Caco-2 (cell line): Measurements from ENCODE around the gene PTK6. TPM values are rescaled to one million over a fixed set of nuclear protein-coding genes. Genes with fewer than 3 reads are reported as not detected.
A peak's percentile ranks its signal among the peaks of the same experiment; 100 is the strongest.
"Not testable (repeated sequence)": the region's sequence is repeated elsewhere in the genome, so short reads cannot be mapped to it uniquely, and the experiment has no call there.

Experiments
- BruUV-seq: library from RNA; stranded (reverse); fragments of 400-500 nt; replicated peaks from 2 replicates; lab custom pipeline; 2021; lab: Mats Ljungman, UMichigan
- CTCF ChIA-PET: fragments of 300-600 bp; sonication (Branson Sonifier 250); formaldehyde crosslinking; loops from one replicate; lab custom pipeline; 2022; ENCODE audit warnings: antibody characterized with exemption; lab: Charles Lee
- POLR2A ChIA-PET: fragments of 300-600 bp; sonication (Branson Sonifier 250); formaldehyde crosslinking; loops from one replicate; lab custom pipeline; 2022; ENCODE audit warnings: antibody characterized with exemption; lab: Charles Lee
- DNase-seq, 2 experiments: peaks; one replicate each; pipeline versions ENCODE4 v3.0.0 to v3.0.0-alpha.2; 2020 to 2022
- H3K27me3 ChIP-seq: replicated peaks from 2 replicates; pipeline ENCODE4 v1.6.0; 2011; ENCODE audit warnings: low read length; ENCODE audit not compliant: control insufficient read depth, insufficient read depth
- H3K36me3 ChIP-seq: 2 replicates; pipeline ENCODE4 v1.5.1; 2011; ENCODE audit warnings: low read length; ENCODE audit not compliant: control insufficient read depth, insufficient read depth
- H3K4me1 ChIP-seq: fragments of 250-450 bp; sonication (Bioruptor Pico); 2 replicates; pipeline ENCODE4 v1.5.1; 2020; ENCODE audit warnings: mild to moderate bottlenecking
- H3K4me3 ChIP-seq: 2 replicates; pipeline ENCODE4 v1.5.1; 2011; ENCODE audit warnings: low read depth, mild to moderate bottlenecking, control low read depth, low read length
- H3K9me3 ChIP-seq: fragments of 250-450 bp; sonication (Bioruptor Pico); 2 replicates; pipeline ENCODE4 v1.5.1; 2020; ENCODE audit warnings: mild to moderate bottlenecking, moderate library complexity
- H3K27ac Mint-ChIP-seq: one replicate; pipeline ENCODE4 v1.8.0; 2022; ENCODE audit warnings: mixed read lengths; ENCODE audit not compliant: unreplicated experiment
- H3K27me3 Mint-ChIP-seq: one replicate; pipeline ENCODE4 v1.8.0; 2022; ENCODE audit warnings: mixed read lengths; ENCODE audit not compliant: insufficient read depth, unreplicated experiment
- H3K36me3 Mint-ChIP-seq: one replicate; pipeline ENCODE4 v1.8.0; 2022; ENCODE audit warnings: mild to moderate bottlenecking, mixed read lengths; ENCODE audit not compliant: insufficient read depth, unreplicated experiment
- H3K4me1 Mint-ChIP-seq: one replicate; pipeline ENCODE4 v1.8.0; 2022; ENCODE audit warnings: low read depth, mixed read lengths; ENCODE audit not compliant: unreplicated experiment
- H3K4me3 Mint-ChIP-seq: one replicate; pipeline ENCODE4 v1.8.0; 2022; ENCODE audit warnings: mild to moderate bottlenecking, moderate library complexity, mixed read lengths; ENCODE audit not compliant: unreplicated experiment
- H3K9me3 Mint-ChIP-seq: one replicate; pipeline ENCODE4 v1.8.0; 2022; ENCODE audit warnings: mixed read lengths; ENCODE audit not compliant: unreplicated experiment
- CTCF ChIP-seq, 2 experiments: fragments of 200-600 bp in 1 of 2; IDR thresholded peaks; 1 replicate in 1 of 2; 2 replicates in 1 of 2; pipeline versions ENCODE4 v1.5.1 to v1.8.0; 2011 to 2022; ENCODE audit warnings: antibody characterized with exemption in 1 of 2, control low read depth in 1 of 2, inconsistent platforms in 1 of 2, low read depth in 1 of 2, low read length in 1 of 2, mild to moderate bottlenecking in 1 of 2, moderate library complexity in 1 of 2; ENCODE audit not compliant: insufficient read depth in 1 of 2, severe bottlenecking in 1 of 2, unreplicated experiment in 1 of 2
- intact Hi-C: fragments of 100-400 bp; cut with micrococcal nuclease; formaldehyde crosslinking; loops from one replicate; pipeline ENCODE4 v1.10.0; 2022; ENCODE audit not compliant: unreplicated experiment
- total RNA-seq: library from RNA; stranded (reverse); gene quantifications from 2 replicates; pipeline ENCODE4 v1.2.3, GENCODE V29; 2022

PTK6 gene
- total RNA-seq, 1 experiment from 2014 or later: 0.64 TPM

DNA sequence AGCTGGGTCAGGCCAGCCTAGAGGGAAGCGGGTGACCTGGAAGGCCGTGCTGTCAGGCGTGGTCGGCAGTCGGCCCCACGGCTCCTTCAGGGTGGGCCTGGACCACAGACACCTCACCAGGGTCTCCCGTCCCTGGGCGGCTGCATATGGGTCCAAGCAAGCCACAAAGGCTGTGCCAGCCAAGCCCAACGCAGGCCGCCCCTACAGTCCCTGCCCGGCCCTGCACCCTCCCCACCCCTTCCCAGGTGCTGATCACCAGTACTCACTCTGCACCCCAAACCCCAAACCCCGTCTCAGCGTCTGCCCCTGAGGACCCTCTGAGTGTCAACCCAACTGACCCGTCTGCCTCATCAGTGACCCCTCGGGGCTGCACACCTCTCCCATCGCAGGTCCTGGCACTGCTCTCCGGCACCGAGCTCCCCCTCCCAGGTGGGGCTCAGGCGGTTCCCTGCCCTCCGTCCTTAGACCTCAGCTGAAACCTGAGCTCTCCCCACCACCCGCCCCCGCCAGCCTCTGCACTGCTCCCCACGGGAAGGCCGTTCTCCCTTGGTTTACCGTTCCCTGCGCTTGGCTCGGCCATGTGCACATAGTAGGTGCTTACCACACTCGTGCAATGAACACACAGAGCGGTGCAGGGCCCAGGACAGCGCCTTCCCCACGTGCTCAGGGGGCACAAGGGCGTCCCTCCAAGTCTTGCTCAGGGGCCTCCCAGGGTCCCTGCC, 18.1 kb downstream of the PTK6 start:
- H3K27me3 Mint-ChIP-seq: no peaks in the 10 kb centered on the region
- intact Hi-C loops: no loop called here
- BruUV-seq: no TSS peak
- peak overlapping the region; percentile 95 for H3K27ac Mint-ChIP-seq
- Histone ChIP-seq H3K9me3 (peaks cover 17% of the 10 kb centered on the region), H3K4me1 (peaks cover 14% of the 10 kb centered on the region), H3K27me3 (no peaks in the 10 kb centered on the region), H3K36me3 (peaks cover 19% of the 10 kb centered on the region), H3K4me3 (peak overlapping the region; percentile 97)
- no peaks in the 10 kb centered on the region for H3K4me1 Mint-ChIP-seq
- H3K36me3 Mint-ChIP-seq: peaks cover 50% of the 10 kb centered on the region
- no peak for TF ChIP-seq CTCF (IDR thresholded peaks at IDR 0.05; ENCODE audit: insufficient read depth in 1 of 2, low read depth in 1 of 2, low read length in 1 of 2, severe bottlenecking in 1 of 2, unreplicated experiment in 1 of 2)
- no peak for DNase-seq
- ChIA-PET CTCF (no interaction called here), POLR2A (interaction anchor here (2.4 kb wide), 1 partner anchor 12 kb away, joined by 21 read pairs; no protein-coding TSS in a partner anchor)
- H3K4me3 Mint-ChIP-seq: peak overlapping the region; percentile 92
- no peaks in the 10 kb centered on the region for H3K9me3 Mint-ChIP-seq

GRCh38 chr20:63518351-63518861, 18.8 kb downstream of the PTK6 start:
- DNase-seq: no peak
- H3K4me1 Mint-ChIP-seq: no peaks in the 10 kb centered on the region
- intact Hi-C loops: no loop called here
- BruUV-seq: no TSS peak
- no peak for TF ChIP-seq CTCF (IDR thresholded peaks at IDR 0.05; ENCODE audit: insufficient read depth in 1 of 2, low read depth in 1 of 2, low read length in 1 of 2, severe bottlenecking in 1 of 2, unreplicated experiment in 1 of 2)
- H3K9me3 ChIP-seq: peaks cover 11% of the 10 kb centered on the region
- H3K27ac Mint-ChIP-seq: no peak overlapping the region
- CTCF ChIA-PET: interaction anchor here (0.6 kb wide), 1 partner anchor 50 kb away, joined by 3 read pairs; no protein-coding TSS in a partner anchor
- H3K27me3 Mint-ChIP-seq: no peaks in the 10 kb centered on the region
- no peaks in the 10 kb centered on the region for H3K9me3 Mint-ChIP-seq
- peaks cover 43% of the 10 kb centered on the region for H3K36me3 Mint-ChIP-seq
- POLR2A ChIA-PET: interaction anchor here (0.6 kb wide), 1 partner anchor 8 kb away, joined by 3 read pairs; no protein-coding TSS in a partner anchor
- H3K36me3 ChIP-seq: peaks cover 17% of the 10 kb centered on the region
- peaks cover 14% of the 10 kb centered on the region for H3K4me1 ChIP-seq
- H3K4me3 ChIP-seq: no peak overlapping the region
- no peaks in the 10 kb centered on the region for H3K27me3 ChIP-seq
- H3K4me3 Mint-ChIP-seq: peak overlapping the region; percentile 92

DNA sequence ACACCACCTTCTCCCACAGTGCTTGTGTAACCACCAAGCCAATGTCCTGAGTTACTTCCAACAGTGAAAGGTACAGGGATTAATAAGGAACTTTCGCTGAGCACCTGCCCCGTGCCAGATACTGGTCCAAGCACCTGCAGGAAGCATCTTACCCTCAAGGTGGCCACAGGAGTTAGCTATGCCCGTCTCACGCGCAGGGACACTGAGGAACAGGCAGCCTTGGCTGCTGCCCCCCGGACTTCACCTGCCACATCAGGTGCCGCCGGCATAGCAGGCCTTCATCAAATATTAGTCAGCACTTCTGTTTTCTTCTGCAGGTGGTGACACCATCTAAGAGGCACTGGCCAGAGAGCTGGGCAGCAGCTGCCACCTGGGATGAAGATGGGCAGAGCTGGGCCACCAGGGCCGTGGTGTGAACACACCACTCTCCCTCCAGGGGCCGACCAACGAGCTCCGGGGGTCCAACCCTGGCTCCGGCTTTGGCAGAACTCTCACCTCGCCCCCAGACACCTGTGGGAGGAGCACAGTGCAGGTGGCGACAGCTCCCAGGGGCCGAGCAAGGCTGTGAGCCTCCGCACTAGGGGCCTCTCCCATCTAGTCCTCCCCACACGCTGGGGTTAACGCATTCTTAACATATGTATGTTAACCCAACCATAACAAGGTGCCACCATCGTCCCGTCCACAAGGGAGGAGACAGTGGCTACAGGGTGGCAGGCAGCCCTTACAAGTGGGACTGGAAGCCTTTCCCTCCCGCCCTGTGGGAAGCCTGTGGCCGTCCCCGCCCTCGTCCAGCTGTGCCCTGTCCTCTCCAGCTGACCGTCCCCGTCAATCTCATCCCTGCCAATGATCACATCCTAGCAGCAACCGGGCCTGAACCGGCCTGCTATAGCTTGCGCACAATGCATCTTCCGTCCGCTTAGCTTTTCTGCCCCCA, 19.5 kb downstream of the PTK6 start:
- CTCF ChIA-PET: interaction anchor here (0.5 to 0.6 kb wide), 2 partner anchors 51 to 57 kb away, joined by 3 read pairs; no protein-coding TSS in a partner anchor
- DNase-seq: no peak
- Histone ChIP-seq H3K4me3 (no peak overlapping the region), H3K9me3 (peaks cover 7% of the 10 kb centered on the region), H3K36me3 (peaks cover 11% of the 10 kb centered on the region), H3K27me3 (no peaks in the 10 kb centered on the region), H3K4me1 (peaks cover 14% of the 10 kb centered on the region)
- intact Hi-C loops: no loop called here
- H3K9me3 Mint-ChIP-seq: no peaks in the 10 kb centered on the region
- TF ChIP-seq CTCF (IDR thresholded peaks at IDR 0.05; ENCODE audit: insufficient read depth in 1 of 2, low read depth in 1 of 2, low read length in 1 of 2, severe bottlenecking in 1 of 2, unreplicated experiment in 1 of 2): no peak
- peaks cover 3% of the 10 kb centered on the region for H3K27me3 Mint-ChIP-seq
- H3K4me1 Mint-ChIP-seq: no peaks in the 10 kb centered on the region
- peaks cover 35% of the 10 kb centered on the region for H3K36me3 Mint-ChIP-seq
- H3K27ac Mint-ChIP-seq: no peak overlapping the region
- H3K4me3 Mint-ChIP-seq: no peak overlapping the region
- BruUV-seq: no TSS peak
- POLR2A ChIA-PET: interaction anchor here (0.6 kb wide), 1 partner anchor 9 kb away, joined by 3 read pairs; no protein-coding TSS in a partner anchor

GRCh38 chr20:63514520-63514919, 22.7 kb downstream of the PTK6 start:
- H3K4me3 ChIP-seq, BruUV-seq, DNase-seq, intact Hi-C loops, H3K27ac Mint-ChIP-seq, H3K4me1 ChIP-seq, H3K4me1 Mint-ChIP-seq, POLR2A ChIA-PET, H3K4me3 Mint-ChIP-seq, H3K36me3 ChIP-seq, H3K36me3 Mint-ChIP-seq, H3K9me3 Mint-ChIP-seq, H3K27me3 ChIP-seq, H3K9me3 ChIP-seq: not testable (repeated sequence)
- CTCF ChIA-PET: interaction anchor here (0.6 to 0.7 kb wide), 2 partner anchors 16 to 570 kb away, joined by 3 to 4 read pairs; partner anchors contain the start of genes EEF1A2 and LKAAEAR1
- peaks cover 13% of the 10 kb centered on the region for H3K27me3 Mint-ChIP-seq
